Uterus (tissue), 2 donors: Measurements from ENCODE around the gene HCN3.

Experiments used
- CTCF ChIP-seq, 4 experiments: fragments of 200-600 bp in 2 of 4; fragments of 450-650 bp in 2 of 4; sonication (generic) in 2 of 4; IDR thresholded peaks; one replicate each; pipeline ENCODE4 v1.5.1; 2016 to 2019; ENCODE audit warnings: antibody characterized with exemption in 4 of 4, mild to moderate bottlenecking in 2 of 4, moderate library complexity in 1 of 4
- POLR2A ChIP-seq, 2 donors: fragments of 450-650 bp; IDR thresholded peaks; one replicate each; pipeline ENCODE4 v1.6.1; 2016; ENCODE audit warnings: antibody characterized with exemption in 2 of 2, mild to moderate bottlenecking in 1 of 2, moderate library complexity in 1 of 2

- TF ChIP-seq CTCF (IDR thresholded peaks at IDR 0.05) = no peak
- TF ChIP-seq POLR2A (IDR thresholded peaks at IDR 0.05) = no peak
These were observed 7.2 kb downstream of the HCN3 start for GRCh38 chr1:155284476-155284875.
